Type B pancreatic cell (in vitro differentiated cells): ENCODE measurements around the gene PPP2CA. TPM values are rescaled to one million over a fixed set of nuclear protein-coding genes. Genes with fewer than 3 reads are reported as not detected.
"Not testable (repeated sequence)": the region's sequence is repeated elsewhere in the genome, so short reads cannot be mapped to it uniquely, and the experiment has no call there.

Source experiments
- DNase-seq: peaks from one replicate; pipeline ENCODE4 v3.0.0; 2021; ENCODE audit warnings: mixed read lengths; ENCODE audit not compliant: unreplicated experiment; ENCODE audit errors: extremely low spot score
- H3K27ac Mint-ChIP-seq: 2 replicates; pipeline ENCODE4 v1.8.0; 2021; ENCODE audit warnings: mild to moderate bottlenecking, mixed read lengths
- H3K27me3 Mint-ChIP-seq: 2 replicates; pipeline ENCODE4 v1.8.0; 2021; ENCODE audit warnings: mixed read lengths
- H3K36me3 Mint-ChIP-seq: 2 replicates; pipeline ENCODE4 v1.8.0; 2021; ENCODE audit warnings: mixed read lengths
- H3K4me1 Mint-ChIP-seq: one replicate; pipeline ENCODE4 v1.8.0; 2021; ENCODE audit warnings: mixed read lengths; ENCODE audit not compliant: unreplicated experiment
- H3K4me3 Mint-ChIP-seq: 2 replicates; pipeline ENCODE4 v1.8.0; 2021; ENCODE audit warnings: mild to moderate bottlenecking, mixed read lengths
- H3K9me3 Mint-ChIP-seq: 2 replicates; pipeline ENCODE4 v1.8.0; 2021; ENCODE audit warnings: mixed read lengths
- CTCF ChIP-seq: fragments of 200-600 bp; sonication (generic); conservative IDR thresholded peaks from 2 replicates; pipeline ENCODE4 v1.5.0; 2021; ENCODE audit warnings: antibody characterized with exemption, mild to moderate bottlenecking
- total RNA-seq: library from RNA; stranded (reverse); gene quantifications from 2 replicates; pipeline ENCODE4 v1.2.1, GENCODE V29; 2021; ENCODE audit warnings: low replicate concordance

Gene PPP2CA
- total RNA-seq, 1 donor from 2014 or later = 152 TPM

- TF ChIP-seq CTCF = no peak
- H3K27me3 Mint-ChIP-seq = no peaks in the 10 kb centered on the region
- peaks cover 43% of the 10 kb centered on the region for H3K36me3 Mint-ChIP-seq
- peaks cover 12% of the 10 kb centered on the region for H3K4me1 Mint-ChIP-seq
- peak overlapping the region; percentile 7 for H3K27ac Mint-ChIP-seq
- no peak for DNase-seq
- H3K4me3 Mint-ChIP-seq = no peak overlapping the region
- no peaks in the 10 kb centered on the region for H3K9me3 Mint-ChIP-seq
Observed at GRCh38 chr5:134171972-134172371, 53.9 kb downstream of the PPP2CA start.

DNA sequence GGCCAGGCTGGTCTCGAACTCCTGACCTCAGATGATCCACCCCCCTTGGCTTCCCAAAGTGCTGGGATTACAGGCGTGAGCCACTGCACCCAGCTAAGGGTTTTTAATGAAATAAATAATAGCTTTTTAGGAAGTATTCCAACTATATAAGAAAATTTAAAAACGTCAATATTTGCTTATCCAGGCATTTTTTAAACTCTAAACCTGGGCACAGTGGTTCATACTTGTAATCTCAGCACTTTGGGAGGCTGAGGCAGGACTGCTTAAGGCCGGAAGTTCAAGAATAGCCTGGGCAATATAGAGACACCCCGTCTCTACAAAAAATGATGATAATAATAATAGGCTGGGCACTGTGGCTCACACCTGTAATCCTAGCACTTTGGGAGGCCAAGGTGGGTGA is 63.3 kb downstream of the PPP2CA start:
- Mint-ChIP-seq H3K36me3 (peaks cover 54% of the 10 kb centered on the region), H3K27me3 (no peaks in the 10 kb centered on the region), H3K4me1 (no peaks in the 10 kb centered on the region), H3K27ac (no peak overlapping the region), H3K9me3 (peaks cover 5% of the 10 kb centered on the region), H3K4me3 (no peak overlapping the region)
- no peak for DNase-seq
- no peak for TF ChIP-seq CTCF

GRCh38 chr5:134161513-134162395 is 64.1 kb downstream of the PPP2CA start:
- Mint-ChIP-seq H3K36me3 (peaks cover 51% of the 10 kb centered on the region), H3K9me3 (peaks cover 5% of the 10 kb centered on the region), H3K4me3 (no peak overlapping the region), H3K27ac (no peak overlapping the region), H3K27me3 (no peaks in the 10 kb centered on the region), H3K4me1 (no peaks in the 10 kb centered on the region)
- no peak for DNase-seq
- TF ChIP-seq CTCF = no peak

- Mint-ChIP-seq H3K27me3 (no peaks in the 10 kb centered on the region), H3K27ac (no peak overlapping the region), H3K36me3 (peaks cover 31% of the 10 kb centered on the region), H3K4me3 (no peak overlapping the region), H3K9me3 (no peaks in the 10 kb centered on the region), H3K4me1 (peaks cover 4% of the 10 kb centered on the region)
- TF ChIP-seq CTCF = no peak
- DNase-seq = no peak
Observed at GRCh38 chr5:134153657-134154056, 72.2 kb downstream of the PPP2CA start.

- Mint-ChIP-seq H3K4me3 (no peak overlapping the region), H3K9me3 (no peaks in the 10 kb centered on the region), H3K36me3 (peaks cover 32% of the 10 kb centered on the region), H3K27me3 (no peaks in the 10 kb centered on the region), H3K4me1 (peaks cover 5% of the 10 kb centered on the region), H3K27ac (no peak overlapping the region)
- TF ChIP-seq CTCF = no peak
- DNase-seq = no peak
Observed at GRCh38 chr5:134153241-134153640, 72.6 kb downstream of the PPP2CA start.

- H3K27me3 Mint-ChIP-seq, H3K27ac Mint-ChIP-seq, H3K4me1 Mint-ChIP-seq, H3K9me3 Mint-ChIP-seq, DNase-seq, H3K4me3 Mint-ChIP-seq: not testable (repeated sequence)
- peaks cover 32% of the 10 kb centered on the region for H3K36me3 Mint-ChIP-seq
Observed at GRCh38 chr5:134152173-134152832, 73.6 kb downstream of the PPP2CA start.
